Measurements from ENCODE around the gene GID8.
"Not testable (repeated sequence)": the region's sequence is repeated elsewhere in the genome, so short reads cannot be mapped to it uniquely, and the experiment has no call there.

The GID8 gene

DNA sequence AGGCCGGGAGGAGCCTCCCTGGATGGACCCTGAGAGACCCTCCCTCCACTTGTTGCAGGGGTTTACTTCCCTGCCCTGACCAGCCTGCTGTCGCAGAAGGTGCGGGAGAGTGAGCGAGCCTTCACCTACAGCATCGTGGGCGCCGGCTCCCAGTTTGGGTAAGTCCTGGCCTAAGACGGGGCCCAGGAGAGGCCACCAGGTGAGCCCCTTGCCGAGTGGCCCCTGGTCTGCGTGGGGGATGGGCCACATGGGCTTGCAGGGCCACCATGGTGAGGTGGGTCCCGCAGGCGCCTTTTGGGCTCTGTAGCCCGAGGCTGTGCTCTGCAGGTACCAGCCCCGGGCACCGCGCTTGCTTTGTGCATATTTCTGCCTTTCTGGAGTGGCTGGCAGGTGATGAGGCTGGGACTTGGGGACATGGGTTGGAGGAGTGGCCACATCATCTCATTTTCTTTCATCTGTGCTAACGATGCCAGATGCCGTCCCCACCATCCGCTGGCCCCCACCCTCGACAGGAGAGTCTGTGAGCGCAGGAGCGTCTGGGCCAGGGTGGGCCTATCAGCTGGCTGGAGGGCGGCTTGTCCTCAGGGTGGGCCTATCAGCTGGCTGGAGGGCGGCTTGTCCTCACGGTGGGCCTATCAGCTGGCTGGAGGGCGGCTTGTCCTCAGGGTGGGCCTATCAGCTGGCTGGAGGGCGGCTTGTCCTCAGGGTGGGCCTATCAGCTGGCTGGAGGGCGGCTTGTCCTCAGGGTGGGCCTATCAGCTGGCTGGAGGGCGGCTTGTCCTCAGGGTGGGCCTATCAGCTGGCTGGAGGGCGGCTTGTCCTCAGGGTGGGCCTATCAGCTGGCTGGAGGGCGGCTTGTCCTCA is 22.7 kb downstream of the GID8 start:
- not testable (repeated sequence) for H3K4me3 Mint-ChIP-seq; H3K27ac Mint-ChIP-seq; H3K4me1 Mint-ChIP-seq (ENCODE audit: low read depth); H3K27me3 Mint-ChIP-seq (ENCODE audit: low read depth); H3K36me3 Mint-ChIP-seq (ENCODE audit: low read depth); H3K9me3 Mint-ChIP-seq

DNA sequence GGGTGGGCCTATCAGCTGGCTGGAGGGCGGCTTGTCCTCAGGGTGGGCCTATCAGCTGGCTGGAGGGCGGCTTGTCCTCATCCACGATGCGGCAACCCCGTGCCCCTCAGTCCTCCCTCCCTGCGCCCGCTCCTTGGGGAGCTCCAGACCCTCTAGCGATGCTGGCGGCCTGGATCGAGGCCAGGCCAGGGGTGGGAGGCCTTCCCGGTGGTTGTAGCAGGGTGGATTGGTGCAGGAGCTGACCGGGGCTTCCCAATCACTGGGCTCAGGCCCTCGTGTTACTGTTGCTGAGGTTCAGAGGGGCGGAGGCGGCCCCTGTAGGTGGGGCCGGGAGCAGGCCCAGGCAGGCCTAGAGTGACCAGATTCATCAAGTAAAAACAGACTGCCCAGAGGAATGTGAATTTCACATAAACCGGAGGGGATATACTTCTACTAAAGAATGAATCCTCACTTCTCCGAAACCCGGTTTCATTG is 23.4 kb downstream of the GID8 start:
- H3K27ac Mint-ChIP-seq, result no peak overlapping the region
- no peaks in the 10 kb centered on the region for H3K36me3 Mint-ChIP-seq (ENCODE audit: low read depth)
- H3K4me1 Mint-ChIP-seq (ENCODE audit: low read depth), result no peaks in the 10 kb centered on the region
- no peaks in the 10 kb centered on the region for H3K27me3 Mint-ChIP-seq (ENCODE audit: low read depth)
- H3K4me3 Mint-ChIP-seq, result no peak overlapping the region
- no peaks in the 10 kb centered on the region for H3K9me3 Mint-ChIP-seq

DNA sequence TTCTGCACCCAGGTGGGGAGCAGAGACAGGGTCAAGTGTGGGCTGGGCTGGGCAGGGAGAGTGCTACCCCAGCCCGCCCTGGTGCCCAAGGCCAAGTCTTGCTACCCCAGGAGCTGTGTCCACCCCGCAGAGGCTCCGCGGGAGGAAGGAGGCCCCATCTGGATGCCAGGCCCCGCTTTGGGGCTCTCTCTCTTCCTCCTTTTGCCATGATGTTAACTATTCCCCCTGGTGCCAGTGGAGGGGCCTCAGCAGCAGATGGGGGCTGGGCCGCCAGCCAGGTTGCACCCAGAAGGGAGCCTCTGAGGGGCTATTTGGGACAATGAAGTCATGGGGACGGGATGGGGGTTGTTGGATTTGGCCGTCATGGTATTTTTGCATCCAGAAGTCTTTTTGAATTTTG is 23.9 kb downstream of the GID8 start:
- Mint-ChIP-seq H3K27me3 (ENCODE audit: low read depth) (no peaks in the 10 kb centered on the region), H3K4me3 (no peak overlapping the region), H3K36me3 (ENCODE audit: low read depth) (no peaks in the 10 kb centered on the region), H3K4me1 (ENCODE audit: low read depth) (no peaks in the 10 kb centered on the region), H3K27ac (no peak overlapping the region), H3K9me3 (no peaks in the 10 kb centered on the region)

DNA sequence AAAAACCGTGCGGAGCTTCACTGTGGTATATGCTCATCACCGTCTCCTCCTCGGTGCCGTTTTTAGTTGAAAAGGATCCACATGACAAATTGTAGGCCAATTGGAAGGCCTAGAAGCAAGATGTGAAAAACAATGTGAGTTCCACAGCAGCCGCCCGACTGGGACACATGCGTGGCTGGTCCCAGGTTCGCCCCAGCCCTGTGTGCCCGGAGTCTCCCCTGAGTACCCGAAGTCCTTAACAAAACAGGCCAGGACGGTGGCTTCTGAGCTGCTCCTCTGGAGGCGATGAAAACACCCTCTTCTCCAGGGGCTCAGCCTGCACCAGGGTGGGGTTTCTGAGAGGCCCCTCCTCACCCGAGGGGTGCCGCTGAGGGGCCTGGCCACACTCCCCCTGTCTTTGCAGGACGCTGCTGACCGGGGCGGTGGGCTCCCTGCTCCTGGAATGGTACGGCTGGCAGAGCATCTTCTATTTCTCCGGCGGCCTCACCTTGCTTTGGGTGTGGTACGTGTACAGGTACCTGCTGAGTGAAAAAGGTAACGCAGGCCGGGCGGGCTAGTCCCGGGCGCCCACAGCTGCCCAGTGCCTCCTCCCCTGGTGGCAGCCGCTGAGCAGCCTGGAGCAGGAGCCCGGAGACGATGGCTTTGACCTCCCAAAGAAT is 24.4 kb downstream of the GID8 start:
- Mint-ChIP-seq H3K4me3 (no peak overlapping the region), H3K27ac (no peak overlapping the region), H3K36me3 (ENCODE audit: low read depth) (no peaks in the 10 kb centered on the region), H3K4me1 (ENCODE audit: low read depth) (no peaks in the 10 kb centered on the region), H3K27me3 (ENCODE audit: low read depth) (no peaks in the 10 kb centered on the region), H3K9me3 (no peaks in the 10 kb centered on the region)

DNA sequence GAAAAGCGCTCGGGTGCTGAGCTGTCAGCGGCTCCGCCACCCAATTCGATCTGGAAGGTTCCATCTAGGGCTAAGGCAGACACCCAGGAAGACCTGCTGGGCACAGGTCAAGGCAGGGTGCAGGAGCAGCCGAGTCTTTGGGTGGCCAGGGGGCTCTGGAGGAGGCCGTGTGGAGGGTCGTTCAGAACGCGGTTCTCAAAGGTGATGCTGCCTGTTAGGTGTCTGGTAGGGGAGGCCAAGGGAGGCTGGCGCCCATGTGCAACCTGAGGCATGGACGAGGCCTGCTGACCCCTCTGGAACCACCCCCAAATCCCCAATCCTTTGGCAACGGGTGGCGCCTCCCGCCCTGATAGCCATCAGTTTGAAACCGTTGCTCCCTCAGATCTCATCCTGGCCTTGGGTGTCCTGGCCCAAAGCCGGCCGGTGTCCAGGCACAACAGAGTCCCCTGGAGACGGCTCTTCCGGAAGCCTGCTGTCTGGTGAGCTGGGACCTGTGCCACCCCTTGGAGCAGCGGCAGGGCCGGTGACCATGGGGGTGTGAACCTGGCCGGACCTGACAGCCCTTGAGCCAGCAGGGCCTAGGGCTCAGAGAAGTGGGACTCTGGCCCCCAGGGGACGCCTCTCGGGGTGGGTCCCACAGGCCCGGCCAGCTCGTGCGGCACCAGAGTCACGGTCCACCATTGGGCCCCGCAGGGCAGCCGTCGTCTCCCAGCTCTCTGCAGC is 25.1 kb downstream of the GID8 start:
- no peaks in the 10 kb centered on the region for H3K27me3 Mint-ChIP-seq (ENCODE audit: low read depth)
- no peak overlapping the region for H3K27ac Mint-ChIP-seq

DNA sequence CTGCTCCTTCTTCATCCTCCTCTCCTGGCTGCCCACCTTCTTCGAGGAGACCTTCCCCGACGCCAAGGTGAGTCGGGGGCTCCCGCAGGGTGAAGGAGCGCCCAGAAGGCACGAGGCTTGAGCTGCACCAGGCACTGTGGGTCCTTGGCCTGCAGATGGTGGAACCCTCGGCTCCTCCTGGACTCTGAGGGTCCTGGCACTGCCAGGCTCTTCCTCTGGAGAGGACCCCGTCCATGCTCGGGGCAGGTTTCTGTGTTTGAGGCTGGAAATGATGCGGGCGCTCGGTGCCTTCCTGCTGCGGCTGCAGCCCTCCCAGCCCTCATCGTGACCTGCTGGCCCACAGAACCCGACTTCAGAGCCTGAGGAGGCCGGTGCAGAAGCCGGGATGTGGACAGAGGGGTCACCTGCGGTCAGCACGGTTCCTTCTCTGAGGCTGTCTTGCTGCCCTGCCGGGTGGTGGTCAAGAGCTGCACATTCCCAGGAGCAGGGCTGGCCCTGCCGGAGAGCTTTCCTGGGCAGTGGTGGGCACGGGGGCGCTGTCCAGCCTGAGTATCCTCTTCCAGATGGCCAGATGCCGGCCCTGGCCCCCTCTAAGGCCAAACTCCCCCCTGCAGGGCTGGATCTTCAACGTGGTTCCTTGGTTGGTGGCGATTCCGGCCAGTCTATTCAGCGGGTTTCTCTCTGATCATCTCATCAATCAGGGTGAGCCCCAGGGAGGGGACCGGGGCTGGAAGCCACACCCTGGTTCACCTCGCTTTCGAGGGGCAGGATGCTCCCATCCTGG is 25.9 kb downstream of the GID8 start:
- Mint-ChIP-seq H3K4me3 (no peak overlapping the region), H3K4me1 (ENCODE audit: low read depth) (no peaks in the 10 kb centered on the region), H3K27ac (no peak overlapping the region), H3K9me3 (no peaks in the 10 kb centered on the region), H3K27me3 (ENCODE audit: low read depth) (no peaks in the 10 kb centered on the region), H3K36me3 (ENCODE audit: low read depth) (no peaks in the 10 kb centered on the region)

More for the DNA sequence above, 25.1 kb downstream of the GID8 start:
- no peaks in the 10 kb centered on the region for H3K36me3 Mint-ChIP-seq (ENCODE audit: low read depth)
- H3K4me3 Mint-ChIP-seq, result no peak overlapping the region
- H3K9me3 Mint-ChIP-seq, result no peaks in the 10 kb centered on the region
- no peaks in the 10 kb centered on the region for H3K4me1 Mint-ChIP-seq (ENCODE audit: low read depth)

DNA sequence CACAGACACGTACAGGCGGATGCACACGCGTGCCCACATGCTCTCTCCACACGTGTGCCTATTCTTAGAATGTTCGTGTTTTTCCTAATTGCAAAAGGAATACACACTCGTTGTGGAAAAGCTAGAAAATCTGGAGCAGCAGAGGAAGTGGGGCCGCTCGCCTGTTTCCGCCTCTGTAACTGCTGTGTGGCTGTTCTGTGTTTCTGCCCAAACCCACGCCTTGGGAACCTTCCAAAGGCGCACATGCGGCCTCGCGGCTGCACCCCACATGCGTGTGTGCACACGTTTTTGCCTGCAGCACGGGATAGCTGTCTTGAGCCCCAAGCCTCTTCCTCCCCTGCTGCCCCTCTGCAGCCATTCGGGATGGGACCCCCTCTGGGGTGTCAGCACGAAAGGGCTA is 26.8 kb downstream of the GID8 start:
- H3K27me3 Mint-ChIP-seq (ENCODE audit: low read depth), result no peaks in the 10 kb centered on the region
- H3K9me3 Mint-ChIP-seq, result no peaks in the 10 kb centered on the region
- no peaks in the 10 kb centered on the region for H3K36me3 Mint-ChIP-seq (ENCODE audit: low read depth)
- H3K4me1 Mint-ChIP-seq (ENCODE audit: low read depth), result no peaks in the 10 kb centered on the region
- no peak overlapping the region for H3K4me3 Mint-ChIP-seq
- no peak overlapping the region for H3K27ac Mint-ChIP-seq

DNA sequence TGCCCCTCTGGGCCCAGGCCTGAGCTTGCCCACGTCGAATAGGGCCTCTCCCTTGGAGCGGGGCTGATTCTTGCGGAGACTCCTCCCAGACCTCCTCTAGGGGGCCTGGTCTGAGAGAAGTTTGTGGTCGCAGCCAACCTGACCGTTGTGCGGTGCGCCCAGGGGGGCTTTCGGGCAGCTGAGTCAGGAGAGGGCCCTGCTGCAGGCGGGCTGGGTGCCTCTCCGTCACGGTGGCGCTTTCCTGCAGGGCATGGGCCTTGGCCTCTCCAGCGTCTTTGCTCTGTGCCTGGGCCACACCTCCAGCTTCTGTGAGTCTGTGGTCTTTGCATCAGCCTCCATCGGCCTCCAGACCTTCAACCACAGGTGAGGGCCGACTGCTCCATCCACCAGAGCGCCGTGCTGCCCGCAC is 27.4 kb downstream of the GID8 start:
- Mint-ChIP-seq H3K27ac (no peak overlapping the region), H3K4me1 (ENCODE audit: low read depth) (no peaks in the 10 kb centered on the region), H3K36me3 (ENCODE audit: low read depth) (no peaks in the 10 kb centered on the region), H3K9me3 (no peaks in the 10 kb centered on the region), H3K4me3 (no peak overlapping the region), H3K27me3 (ENCODE audit: low read depth) (no peaks in the 10 kb centered on the region)

DNA sequence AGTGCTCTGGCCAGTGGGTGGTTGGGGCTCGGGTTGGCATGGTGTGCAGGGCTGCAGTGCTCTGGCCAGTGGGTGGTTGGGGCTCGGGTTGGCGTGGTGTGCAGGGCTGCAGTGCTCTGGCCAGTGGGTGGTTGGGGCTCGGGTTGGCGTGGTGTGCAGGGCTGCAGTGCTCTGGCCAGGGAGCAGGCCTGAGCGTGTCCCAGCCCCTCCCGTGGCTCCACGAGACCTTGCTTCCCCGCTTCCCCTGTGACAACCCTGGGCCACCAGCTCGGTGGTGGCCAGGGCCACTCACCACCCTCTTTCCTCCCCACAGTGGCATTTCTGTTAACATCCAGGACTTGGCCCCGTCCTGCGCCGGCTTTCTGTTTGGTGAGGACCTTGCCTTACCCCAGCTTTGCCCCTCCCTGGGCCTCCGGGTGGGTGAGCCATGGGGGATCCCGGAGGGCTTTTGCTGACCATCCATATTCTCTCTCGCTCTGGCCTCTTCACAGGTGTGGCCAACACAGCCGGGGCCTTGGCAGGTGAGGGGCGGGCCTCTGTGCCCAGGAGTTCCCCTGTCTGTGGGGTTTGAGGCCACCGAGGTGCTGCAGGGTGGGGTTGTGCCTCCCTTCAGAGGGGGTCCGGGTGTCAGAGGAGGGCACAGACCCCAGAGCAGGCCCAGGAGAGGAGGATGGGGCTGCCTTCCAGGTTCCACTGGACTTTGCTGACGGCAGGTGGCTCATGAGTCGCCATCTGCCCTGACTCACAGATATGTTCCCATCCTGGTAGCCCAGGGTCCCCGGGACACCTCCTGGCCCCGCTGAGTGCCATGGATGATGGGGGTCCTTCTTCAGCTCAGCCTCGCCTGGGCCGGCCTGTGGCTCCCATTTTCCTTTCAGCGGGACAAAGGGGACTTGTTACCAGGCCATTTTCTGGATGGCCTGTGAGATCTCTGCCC is 28.5 kb downstream of the GID8 start:
- Mint-ChIP-seq H3K36me3 (ENCODE audit: low read depth) (no peaks in the 10 kb centered on the region), H3K9me3 (no peaks in the 10 kb centered on the region), H3K27ac (no peak overlapping the region), H3K4me1 (ENCODE audit: low read depth) (peaks cover 3% of the 10 kb centered on the region), H3K4me3 (no peak overlapping the region), H3K27me3 (ENCODE audit: low read depth) (peaks cover 3% of the 10 kb centered on the region)

DNA sequence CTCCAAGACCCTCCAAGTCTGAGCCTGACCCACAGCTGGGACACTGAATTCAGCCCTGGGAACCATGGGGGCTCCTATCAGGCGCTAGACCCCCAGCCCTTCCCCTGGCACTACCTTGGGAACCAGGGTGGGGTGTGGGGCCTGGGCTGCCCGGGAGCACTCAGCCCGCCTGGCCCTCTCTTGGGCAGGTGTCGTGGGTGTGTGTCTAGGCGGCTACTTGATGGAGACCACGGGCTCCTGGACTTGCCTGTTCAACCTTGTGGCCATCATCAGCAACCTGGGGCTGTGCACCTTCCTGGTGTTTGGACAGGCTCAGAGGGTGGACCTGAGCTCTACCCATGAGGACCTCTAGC is 29.2 kb downstream of the GID8 start:
- no peak overlapping the region for H3K27ac Mint-ChIP-seq
- no peaks in the 10 kb centered on the region for H3K9me3 Mint-ChIP-seq
- H3K36me3 Mint-ChIP-seq (ENCODE audit: low read depth), result no peaks in the 10 kb centered on the region
- no peak overlapping the region for H3K4me3 Mint-ChIP-seq
- peaks cover 9% of the 10 kb centered on the region for H3K4me1 Mint-ChIP-seq (ENCODE audit: low read depth)
- peaks cover 10% of the 10 kb centered on the region for H3K27me3 Mint-ChIP-seq (ENCODE audit: low read depth)

DNA sequence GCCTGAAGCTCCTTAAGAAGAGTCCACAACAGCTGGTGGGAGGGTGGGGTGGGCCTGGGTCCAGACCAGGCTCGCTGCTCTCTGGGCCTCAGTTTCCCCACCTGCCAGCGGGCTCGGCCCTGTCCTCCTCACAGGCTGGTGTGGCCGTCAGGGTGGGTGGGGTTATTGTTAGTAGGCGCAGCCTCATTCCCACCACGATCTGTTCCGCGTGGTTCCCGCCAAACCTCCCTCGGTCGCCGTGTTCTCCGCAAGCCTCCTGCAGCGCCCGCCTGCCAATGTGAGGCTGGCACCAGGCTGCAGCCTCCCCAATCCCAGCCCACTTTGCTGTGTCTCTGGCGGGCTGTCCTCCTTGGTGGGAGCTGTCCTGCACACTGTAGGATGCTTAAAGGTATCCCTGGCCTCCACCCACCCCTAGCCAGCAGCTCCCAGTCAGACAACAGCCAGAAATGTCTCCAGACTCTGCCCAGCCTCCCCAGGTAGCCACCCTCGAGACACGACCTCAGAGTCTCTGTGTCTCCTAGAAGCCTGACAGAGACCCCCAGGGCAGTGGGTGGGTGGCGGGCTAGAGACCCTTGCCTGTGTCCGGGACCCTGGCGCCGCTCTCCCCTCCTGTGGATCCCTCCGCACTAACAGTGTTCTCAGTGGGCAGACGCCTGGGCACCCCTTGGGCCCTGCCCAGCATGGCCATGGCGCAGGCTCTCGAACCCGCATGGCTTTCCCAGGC is 29.8 kb downstream of the GID8 start:
- Mint-ChIP-seq H3K4me1 (ENCODE audit: low read depth) (peaks cover 13% of the 10 kb centered on the region), H3K36me3 (ENCODE audit: low read depth) (no peaks in the 10 kb centered on the region), H3K9me3 (no peaks in the 10 kb centered on the region), H3K27ac (no peak overlapping the region), H3K27me3 (ENCODE audit: low read depth) (peaks cover 14% of the 10 kb centered on the region), H3K4me3 (no peak overlapping the region)

DNA sequence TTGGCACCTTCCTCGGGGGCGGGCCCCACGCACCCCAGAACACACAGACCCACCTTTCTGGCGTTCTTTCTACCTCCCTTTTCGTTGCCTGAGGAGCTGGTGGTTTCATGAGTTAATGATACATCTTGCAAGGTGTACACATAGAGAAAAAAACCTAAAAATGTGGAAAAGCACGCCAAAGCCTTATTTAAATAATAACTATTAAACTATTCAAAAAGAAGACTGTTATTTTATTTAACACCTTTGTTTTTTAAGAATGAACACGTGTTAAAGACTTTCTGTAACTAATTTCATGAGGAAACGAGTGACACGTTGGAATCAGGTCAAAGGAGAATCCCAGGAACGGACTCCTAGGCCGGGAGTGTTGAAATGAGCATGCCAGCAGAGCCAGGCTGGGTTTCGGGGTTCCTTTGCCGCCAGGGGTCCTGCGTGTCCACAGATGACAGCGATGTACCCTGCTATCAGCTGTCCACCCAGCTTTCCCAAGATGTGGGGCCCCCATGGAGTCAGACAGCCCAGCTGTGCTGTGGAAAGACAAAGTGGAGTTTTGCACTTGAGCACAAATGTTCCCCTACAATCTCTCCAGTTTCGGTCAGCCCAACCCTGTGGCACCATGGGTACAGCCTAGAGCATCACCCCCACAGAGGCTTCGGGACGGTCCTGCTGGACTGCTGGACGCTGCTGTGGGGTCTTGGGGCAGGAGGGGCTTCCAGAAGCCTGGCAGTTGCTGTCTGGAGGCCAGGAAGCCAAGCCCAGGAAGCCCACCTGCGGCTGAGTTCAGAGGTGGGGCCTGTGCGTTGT is 30.6 kb downstream of the GID8 start:
- no peak overlapping the region for H3K4me3 Mint-ChIP-seq
- H3K9me3 Mint-ChIP-seq, result no peaks in the 10 kb centered on the region
- H3K36me3 Mint-ChIP-seq (ENCODE audit: low read depth), result no peaks in the 10 kb centered on the region
- H3K4me1 Mint-ChIP-seq (ENCODE audit: low read depth), result peaks cover 13% of the 10 kb centered on the region
- peaks cover 20% of the 10 kb centered on the region for H3K27me3 Mint-ChIP-seq (ENCODE audit: low read depth)
- no peak overlapping the region for H3K27ac Mint-ChIP-seq

Data from T-helper 1 cell treated with Interleukin-12 subunit alpha and Interleukin-12 subunit beta and Interleukin-4 antibody, amounts not matched to agents 30 μg/mL and 1 μg/mL, for 36 hours (primary cell).